PC-9 (cell line): ENCODE results near the gene BEND3. TPM values are rescaled to one million over a fixed set of nuclear protein-coding genes. Genes with fewer than 3 reads are reported as not detected.

Experiments
- BruUV-seq: library from RNA; stranded (reverse); fragments of 400-500 nt; replicated peaks from 2 replicates; lab custom pipeline; 2021; lab: Mats Ljungman, UMichigan
- CTCF ChIA-PET: fragments of 300-600 bp; sonication (Branson Sonifier 250); formaldehyde crosslinking; loops from one replicate; lab custom pipeline; 2022; ENCODE audit warnings: antibody characterized with exemption; lab: Charles Lee
- POLR2A ChIA-PET: fragments of 300-600 bp; sonication (Branson Sonifier 250); formaldehyde crosslinking; loops from one replicate; lab custom pipeline; 2022; ENCODE audit warnings: antibody characterized with exemption; ENCODE audit not compliant: unreplicated experiment; lab: Charles Lee
- DNase-seq, 2 experiments: peaks; one replicate each; pipeline versions ENCODE4 v3.0.0 to v3.0.0-alpha.2; 2015 to 2022; ENCODE audit warnings: mixed read lengths in 1 of 2
- H2AFZ ChIP-seq: fragments of 200-600 bp; sonication (generic); 2 replicates; pipeline ENCODE4 v1.8.1; 2017; ENCODE audit warnings: antibody characterized with exemption
- H3F3A ChIP-seq: fragments of 200-600 bp; sonication (generic); 2 replicates; pipeline ENCODE4 v1.8.1; 2017; ENCODE audit warnings: antibody characterized with exemption, mild to moderate bottlenecking, low read depth; ENCODE audit not compliant: insufficient read depth
- H3K27ac ChIP-seq: fragments of 200-600 bp; sonication (generic); 2 replicates; pipeline ENCODE4 v1.6.1; 2016; ENCODE audit warnings: mixed run types
- H3K27me3 ChIP-seq: fragments of 200-600 bp; sonication (generic); 2 replicates; pipeline ENCODE4 v1.6.1; 2016; ENCODE audit warnings: low read depth, mixed run types; ENCODE audit not compliant: insufficient read depth
- H3K36me3 ChIP-seq: fragments of 200-600 bp; sonication (generic); 2 replicates; pipeline ENCODE4 v1.6.1; 2016; ENCODE audit warnings: low read depth, mixed run types
- H3K4me1 ChIP-seq: fragments of 200-600 bp; sonication (generic); replicated peaks from 2 replicates; pipeline ENCODE4 v1.6.1; 2016; ENCODE audit warnings: mixed run types; ENCODE audit not compliant: insufficient read depth
- H3K4me2 ChIP-seq: fragments of 200-600 bp; sonication (generic); 2 replicates; pipeline ENCODE4 v1.6.1; 2017; ENCODE audit warnings: mixed run types
- H3K4me3 ChIP-seq: fragments of 200-600 bp; sonication (generic); 2 replicates; pipeline ENCODE4 v1.6.1; 2016; ENCODE audit warnings: mixed run types
- H3K79me2 ChIP-seq: fragments of 200-600 bp; sonication (generic); 2 replicates; pipeline ENCODE4 v1.6.1; 2017; ENCODE audit warnings: low read depth, mixed run types
- H3K9me2 ChIP-seq: fragments of 200-600 bp; sonication (generic); 2 replicates; pipeline ENCODE4 v1.8.1; 2017; ENCODE audit warnings: mild to moderate bottlenecking; ENCODE audit not compliant: insufficient read depth
- H3K9me3 ChIP-seq: fragments of 200-600 bp; sonication (generic); 2 replicates; pipeline ENCODE4 v1.8.1; 2016; ENCODE audit warnings: low read depth; ENCODE audit not compliant: insufficient read depth
- H4K20me1 ChIP-seq: fragments of 200-600 bp; sonication (generic); 2 replicates; pipeline ENCODE4 v1.8.1; 2017; ENCODE audit not compliant: insufficient read depth
- CTCF ChIP-seq: fragments of 200-600 bp; sonication (generic); conservative IDR thresholded peaks from 2 replicates; pipeline ENCODE4 v1.6.1; 2017; ENCODE audit warnings: mixed run types, antibody characterized with exemption, mild to moderate bottlenecking, moderate library complexity
- EZH2 ChIP-seq: fragments of 200-600 bp; sonication (generic); IDR thresholded peaks from 2 replicates; pipeline ENCODE4 v1.8.0; 2017; ENCODE audit warnings: antibody characterized with exemption, low read depth
- intact Hi-C: fragments of 100-400 bp; cut with micrococcal nuclease; formaldehyde crosslinking; loops from one replicate; pipeline ENCODE4 v1.10.0; 2022; ENCODE audit not compliant: unreplicated experiment
- total RNA-seq: library from RNA; stranded (reverse); gene quantifications from 2 replicates; pipeline ENCODE4 v1.2.3, GENCODE V29; 2021

The BEND3 gene
- total RNA-seq, 1 experiment from 2014 or later, result 3.4 TPM

GRCh38 chr6:107083921-107084320 is 31.4 kb downstream of the BEND3 start:
- Histone ChIP-seq H3K9me2 (no peaks in the 10 kb centered on the region), H3K27ac (no peak overlapping the region), H2AFZ (no peak overlapping the region), H3K4me1 (no peaks in the 10 kb centered on the region), H3K79me2 (no peaks in the 10 kb centered on the region), H3F3A (no peaks in the 10 kb centered on the region), H3K36me3 (no peaks in the 10 kb centered on the region), H4K20me1 (no peaks in the 10 kb centered on the region), H3K4me2 (no peak overlapping the region), H3K27me3 (no peaks in the 10 kb centered on the region), H3K4me3 (no peak overlapping the region), H3K9me3 (no peaks in the 10 kb centered on the region)
- BruUV-seq, result no TSS peak
- POLR2A ChIA-PET, result interaction anchor here (0.6 kb wide), 1 partner anchor 289 kb away, joined by 10 read pairs; no protein-coding TSS in a partner anchor
- no peak for DNase-seq
- TF ChIP-seq EZH2, result no peak
- no peak for TF ChIP-seq CTCF
- CTCF ChIA-PET, result no interaction called here
- intact Hi-C loops, result no loop called here

GRCh38 chr6:107083047-107083768 is 32.1 kb downstream of the BEND3 start:
- Histone ChIP-seq H3K27me3 (no peaks in the 10 kb centered on the region), H3K4me3 (no peak overlapping the region), H2AFZ (no peak overlapping the region), H3F3A (no peaks in the 10 kb centered on the region), H4K20me1 (no peaks in the 10 kb centered on the region), H3K36me3 (no peaks in the 10 kb centered on the region), H3K9me2 (no peaks in the 10 kb centered on the region), H3K27ac (no peak overlapping the region), H3K79me2 (no peaks in the 10 kb centered on the region), H3K4me2 (no peak overlapping the region), H3K9me3 (no peaks in the 10 kb centered on the region), H3K4me1 (no peaks in the 10 kb centered on the region)
- DNase-seq, result no peak
- CTCF ChIA-PET, result no interaction called here
- TF ChIP-seq EZH2, result no peak
- TF ChIP-seq CTCF, result no peak
- POLR2A ChIA-PET, result no interaction called here
- intact Hi-C loops, result no loop called here
- no TSS peak for BruUV-seq

GRCh38 chr6:107082045-107082444 is 33.3 kb downstream of the BEND3 start:
- Histone ChIP-seq H3K9me2 (no peaks in the 10 kb centered on the region), H3K9me3 (no peaks in the 10 kb centered on the region), H3K4me1 (no peaks in the 10 kb centered on the region), H4K20me1 (no peaks in the 10 kb centered on the region), H3K4me2 (no peak overlapping the region), H3K36me3 (no peaks in the 10 kb centered on the region), H3K4me3 (no peak overlapping the region), H3K27me3 (no peaks in the 10 kb centered on the region), H2AFZ (no peak overlapping the region), H3K27ac (no peak overlapping the region), H3F3A (no peaks in the 10 kb centered on the region), H3K79me2 (no peaks in the 10 kb centered on the region)
- intact Hi-C loops, result no loop called here
- POLR2A ChIA-PET, result no interaction called here
- no peak for TF ChIP-seq CTCF
- no peak for TF ChIP-seq EZH2
- CTCF ChIA-PET, result interaction anchor here (0.9 kb wide), 1 partner anchor 32 kb away, joined by 3 read pairs; no protein-coding TSS in a partner anchor
- no TSS peak for BruUV-seq
- no peak for DNase-seq
